ENCODE results near the gene SPOP.

The SPOP gene

GRCh38 chr17:49612726-49613125, 65.2 kb downstream of the SPOP start:
- DNase-seq, result no peak

- DNase-seq, result no peak
Measured at GRCh38 chr17:49610883-49611584, 66.9 kb downstream of the SPOP start.

- no peak for DNase-seq
Measured at GRCh38 chr17:49604314-49604869, 73.5 kb downstream of the SPOP start.

- DNase-seq, result no peak
Measured at GRCh38 chr17:49603720-49604119, 74.2 kb downstream of the SPOP start.

GRCh38 chr17:49603238-49603637, 74.7 kb downstream of the SPOP start:
- DNase-seq, result no peak

GRCh38 chr17:49602783-49603182, 75.1 kb downstream of the SPOP start:
- no peak for DNase-seq

- DNase-seq, result no peak
Measured at GRCh38 chr17:49600949-49601348, 76.9 kb downstream of the SPOP start.

GRCh38 chr17:49598918-49599317, 79.0 kb downstream of the SPOP start:
- no peak for DNase-seq

GRCh38 chr17:49597928-49598655, 79.8 kb downstream of the SPOP start:
- no peak for DNase-seq

- DNase-seq, result no peak
Measured at GRCh38 chr17:49597436-49597835, 80.5 kb downstream of the SPOP start.

- DNase-seq, result no peak
Measured at GRCh38 chr17:49596613-49597244, 81.2 kb downstream of the SPOP start.

- DNase-seq, result no peak
Measured at GRCh38 chr17:49595980-49596379, 81.9 kb downstream of the SPOP start.

- DNase-seq, result no peak
Measured at GRCh38 chr17:49595328-49595727, 82.6 kb downstream of the SPOP start.

GRCh38 chr17:49592263-49592662, 85.6 kb downstream of the SPOP start:
- DNase-seq, result no peak

- DNase-seq, result no peak
Measured at GRCh38 chr17:49590874-49591273, 87.0 kb downstream of the SPOP start.

GRCh38 chr17:49589577-49589927, 88.3 kb downstream of the SPOP start:
- DNase-seq, result peak; percentile 55

GRCh38 chr17:49588726-49589576, 88.9 kb downstream of the SPOP start:
- no peak for DNase-seq

GRCh38 chr17:49588312-49588711, 89.6 kb downstream of the SPOP start:
- DNase-seq, result no peak

- no peak for DNase-seq
Measured at GRCh38 chr17:49587366-49588073, 90.4 kb downstream of the SPOP start.

GRCh38 chr17:49585422-49586027, 92.4 kb downstream of the SPOP start:
- DNase-seq, result no peak

- DNase-seq, result no peak
Measured at GRCh38 chr17:49583889-49584288, 94.0 kb downstream of the SPOP start.

GRCh38 chr17:49583226-49583625, 94.7 kb downstream of the SPOP start:
- DNase-seq, result no peak
